Gastrocnemius medialis (tissue), 4 donors: ENCODE results near the gene ARHGAP15.

ENCODE experiments used
- CTCF ChIP-seq, 5 experiments: fragments of 450-650 bp in 3 of 5; fragments of 200-600 bp in 2 of 5; sonication (generic) in 2 of 5; IDR thresholded peaks in 4 of 5; conservative IDR thresholded peaks in 1 of 5; 1 replicate in 4 of 5; 2 replicates in 1 of 5; pipeline ENCODE4 v1.5.1; 2016 to 2019; ENCODE audit warnings: antibody characterized with exemption in 5 of 5, mild to moderate bottlenecking in 3 of 5, moderate library complexity in 3 of 5
- POLR2A ChIP-seq, 2 donors: fragments of 450-650 bp; IDR thresholded peaks; one replicate each; pipeline ENCODE4 v1.6.1; 2017; ENCODE audit warnings: antibody characterized with exemption in 2 of 2, mild to moderate bottlenecking in 2 of 2, moderate library complexity in 2 of 2

- TF ChIP-seq CTCF (IDR thresholded peaks at IDR 0.05 in 4 of 5, conservative IDR thresholded peaks at IDR 0.05 in 1 of 5), result no peak
- no peak for TF ChIP-seq POLR2A (IDR thresholded peaks at IDR 0.05)
These were observed 567.4 kb downstream of the ARHGAP15 start for GRCh38 chr2:143696651-143697050.
